NB4 (cell line): ENCODE results near the gene FANCB.

Experiments
- DNase-seq: peaks from one replicate; pipeline ENCODE4 v3.0.0; 2010; ENCODE audit warnings: low read depth
- H3K4me3 ChIP-seq: one replicate; pipeline ENCODE4 v1.5.1; 2011; ENCODE audit warnings: mild to moderate bottlenecking, low read depth, low read length, moderate library complexity
- CTCF ChIP-seq: IDR thresholded peaks from one replicate; pipeline ENCODE4 v1.5.1; 2012; ENCODE audit warnings: low read depth, low read length
- MAX ChIP-seq: IDR thresholded peaks from 2 replicates; pipeline ENCODE4 v1.6.1; 2011; ENCODE audit warnings: low read depth, low read length
- MYC ChIP-seq: IDR thresholded peaks from 2 replicates; pipeline ENCODE4 v1.6.1; 2011; ENCODE audit warnings: low read depth, low read length
- POLR2A ChIP-seq: IDR thresholded peaks from 2 replicates; pipeline ENCODE4 v1.6.1; 2011; ENCODE audit warnings: mild to moderate bottlenecking; ENCODE audit not compliant: insufficient read length; ENCODE audit errors: extremely low read depth

Gene FANCB

DNA sequence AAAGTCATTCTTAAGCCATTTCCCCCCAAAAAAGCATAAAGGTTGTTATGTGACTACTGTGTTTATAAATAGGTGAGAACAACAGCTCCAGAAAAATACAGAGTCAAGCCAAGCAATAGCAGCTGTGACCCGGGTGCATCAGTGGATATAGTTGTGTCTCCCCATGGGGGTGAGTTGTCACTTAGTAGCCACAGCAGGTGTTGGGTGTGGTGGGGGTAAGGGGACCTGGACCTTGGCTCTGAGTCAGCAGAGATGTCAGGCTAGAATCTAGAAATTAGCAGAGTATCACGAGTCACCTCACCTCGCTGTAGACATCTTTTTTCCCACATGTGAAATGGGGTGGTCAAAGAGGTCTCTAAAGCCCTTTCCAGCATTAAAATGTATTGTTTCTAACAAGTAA is 42.7 kb upstream of the FANCB start:
- TF ChIP-seq POLR2A = no peak
- DNase-seq = no peak
- H3K4me3 ChIP-seq = no peak overlapping the region

DNA sequence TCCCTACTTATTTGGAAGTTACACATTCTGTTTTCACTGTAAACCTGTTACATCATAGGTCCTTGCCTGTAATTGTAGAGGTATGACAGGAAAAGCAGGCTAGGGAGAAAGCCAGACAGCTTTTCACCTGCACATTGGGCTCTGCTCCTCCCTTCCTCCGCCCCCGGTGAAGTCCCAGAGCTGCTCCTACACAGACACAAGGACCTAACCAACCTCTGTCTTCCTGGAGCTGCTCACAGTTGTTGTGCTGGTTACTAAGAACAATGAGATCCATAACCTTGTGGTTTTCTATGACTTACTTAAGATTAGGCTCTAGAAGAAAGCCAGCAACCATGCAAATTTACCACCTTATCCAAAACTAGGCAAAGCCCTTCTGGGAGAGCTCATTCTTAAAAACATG is 40.4 kb upstream of the FANCB start:
- TF ChIP-seq POLR2A (no peak), MAX (no peak), MYC (no peak), CTCF (no peak)
- DNase-seq = no peak
- no peak overlapping the region for H3K4me3 ChIP-seq

GRCh38 chrX:14903891-14904290 is 31.0 kb upstream of the FANCB start:
- DNase-seq = no peak
- no peak overlapping the region for H3K4me3 ChIP-seq
- no peak for TF ChIP-seq POLR2A

DNA sequence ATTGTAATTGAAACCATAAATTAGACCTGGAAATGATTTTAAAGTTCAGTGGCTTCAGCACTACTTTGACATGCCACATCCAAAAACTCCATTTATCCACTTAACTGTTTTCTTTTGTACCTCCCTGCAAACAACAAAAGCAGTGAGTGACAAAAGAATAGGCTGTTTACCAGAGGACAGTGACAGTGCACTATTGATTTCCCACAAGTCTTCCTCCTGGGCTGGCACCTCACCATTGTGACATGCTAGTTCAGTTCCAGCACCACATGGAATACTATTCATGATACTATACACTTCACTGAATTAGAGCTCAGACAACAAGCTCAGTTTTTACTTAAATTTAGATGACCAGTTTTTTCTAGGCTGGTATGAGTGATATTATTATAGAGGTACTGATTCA is 29.7 kb upstream of the FANCB start:
- H3K4me3 ChIP-seq = no peak overlapping the region
- DNase-seq = no peak
- TF ChIP-seq MAX (no peak), CTCF (no peak), MYC (no peak), POLR2A (no peak)

DNA sequence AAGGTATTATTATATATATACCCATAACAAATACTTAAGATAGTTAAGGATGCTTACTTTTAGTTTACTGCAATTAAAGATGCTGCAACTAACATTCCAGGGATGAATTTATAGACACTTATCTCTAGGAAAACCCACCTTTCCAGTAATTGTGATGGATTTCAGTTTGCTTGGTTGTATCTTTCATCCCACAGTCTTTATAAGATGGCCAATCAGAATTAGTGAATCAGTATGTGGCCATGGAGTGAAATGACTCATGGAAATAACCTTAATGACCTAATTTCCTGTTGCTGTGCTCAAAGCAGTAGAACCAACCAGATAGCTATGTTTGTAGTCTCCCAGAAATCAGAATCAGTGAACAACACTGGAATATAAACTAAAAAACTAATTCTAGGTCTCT is 26.7 kb upstream of the FANCB start:
- no peak overlapping the region for H3K4me3 ChIP-seq
- DNase-seq = peak; percentile 12
- TF ChIP-seq MAX = no peak
- no peak for TF ChIP-seq CTCF
- no peak for TF ChIP-seq MYC
- TF ChIP-seq POLR2A = no peak

GRCh38 chrX:14897042-14897441 is 24.2 kb upstream of the FANCB start:
- no peak for DNase-seq
- no peak overlapping the region for H3K4me3 ChIP-seq
- TF ChIP-seq MYC = no peak
- TF ChIP-seq MAX = no peak
- TF ChIP-seq CTCF = no peak
- no peak for TF ChIP-seq POLR2A

DNA sequence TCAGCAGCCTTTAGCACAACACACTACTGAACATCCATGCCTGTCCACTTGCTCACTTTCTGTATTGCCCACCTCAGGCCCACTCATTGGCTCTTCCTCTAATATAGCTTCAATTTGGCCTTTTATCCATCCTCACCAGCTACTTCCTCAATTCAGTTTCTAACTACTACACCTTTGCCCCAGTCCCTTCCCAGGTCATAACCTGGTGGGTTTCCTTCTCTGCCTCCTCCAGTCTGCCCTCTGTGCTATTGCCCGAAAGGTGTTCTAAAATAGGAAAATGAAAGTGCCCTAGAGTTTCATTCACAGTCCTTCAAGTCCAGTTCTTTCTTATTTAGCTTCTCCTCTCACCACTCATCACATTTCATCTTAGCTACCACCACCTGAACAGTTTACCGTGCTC is 23.4 kb upstream of the FANCB start:
- no peak for DNase-seq
- no peak overlapping the region for H3K4me3 ChIP-seq
- TF ChIP-seq MYC = no peak
- TF ChIP-seq POLR2A = no peak
- no peak for TF ChIP-seq MAX
- no peak for TF ChIP-seq CTCF
